Activated T-helper 17 cell treated with anti-CD3 and anti-CD28 coated beads, Interleukin-2, amount 50 U/mL, for 72 hours (primary cell): ENCODE measurements around the gene DTNB. TPM values are rescaled to one million over a fixed set of nuclear protein-coding genes. Genes with fewer than 3 reads are reported as not detected.
A peak's percentile ranks its signal among the peaks of the same experiment; 100 is the strongest.

Source experiments
- ATAC-seq: fragments of 150-1000 bp; cut with Tn5 transposase; replicated peaks from 2 replicates; pipeline ENCODE4 v1.10.0; 2021; ENCODE audit warnings: mild to moderate bottlenecking, moderate library complexity
- H3K27ac Mint-ChIP-seq: one replicate; pipeline ENCODE4 v1.8.0; 2022; ENCODE audit warnings: mixed read lengths
- H3K27me3 Mint-ChIP-seq: one replicate; pipeline ENCODE4 v1.8.0; 2022; ENCODE audit warnings: mixed read lengths
- H3K36me3 Mint-ChIP-seq: one replicate; pipeline ENCODE4 v1.8.0; 2022; ENCODE audit warnings: low read depth, mild to moderate bottlenecking, mixed read lengths
- H3K4me1 Mint-ChIP-seq: one replicate; pipeline ENCODE4 v1.8.0; 2022; ENCODE audit warnings: mixed read lengths
- H3K4me3 Mint-ChIP-seq: one replicate; pipeline ENCODE4 v1.8.0; 2022; ENCODE audit warnings: mild to moderate bottlenecking, mixed read lengths
- H3K9me3 Mint-ChIP-seq: one replicate; pipeline ENCODE4 v1.8.0; 2022; ENCODE audit warnings: mixed read lengths
- total RNA-seq, 2 donors: library from RNA; stranded (reverse); gene quantifications; one replicate each; pipeline ENCODE4 v1.2.3, GENCODE V29; 2022

Gene DTNB
- total RNA-seq, 2 donors from 2014 or later = 10.0 to 11.8 TPM

DNA sequence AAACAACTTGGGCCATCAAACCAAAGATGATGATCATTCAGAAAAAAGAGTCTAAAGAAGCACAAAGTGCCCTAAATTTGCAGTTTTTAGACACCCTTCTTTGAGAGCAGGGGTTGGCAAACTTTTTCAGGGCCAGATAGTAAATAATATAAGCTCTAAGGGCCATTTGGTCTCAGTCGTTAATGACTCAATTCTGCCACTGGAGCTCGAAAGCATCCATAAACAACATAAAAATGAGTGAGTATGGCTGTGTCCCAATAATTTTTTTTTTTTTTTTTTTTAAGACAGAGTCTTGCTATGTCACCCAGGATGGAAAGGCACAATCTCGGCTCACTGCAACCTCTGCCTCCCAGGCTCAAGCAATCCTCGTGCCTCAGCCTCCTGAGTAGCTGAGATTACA is 152.3 kb downstream of the DTNB start:
- no peaks in the 10 kb centered on the region for H3K36me3 Mint-ChIP-seq
- ATAC-seq = no peak
- no peak overlapping the region for H3K27ac Mint-ChIP-seq
- no peaks in the 10 kb centered on the region for H3K27me3 Mint-ChIP-seq
- H3K4me3 Mint-ChIP-seq = no peak overlapping the region
- peaks cover 6% of the 10 kb centered on the region for H3K4me1 Mint-ChIP-seq
- no peaks in the 10 kb centered on the region for H3K9me3 Mint-ChIP-seq

DNA sequence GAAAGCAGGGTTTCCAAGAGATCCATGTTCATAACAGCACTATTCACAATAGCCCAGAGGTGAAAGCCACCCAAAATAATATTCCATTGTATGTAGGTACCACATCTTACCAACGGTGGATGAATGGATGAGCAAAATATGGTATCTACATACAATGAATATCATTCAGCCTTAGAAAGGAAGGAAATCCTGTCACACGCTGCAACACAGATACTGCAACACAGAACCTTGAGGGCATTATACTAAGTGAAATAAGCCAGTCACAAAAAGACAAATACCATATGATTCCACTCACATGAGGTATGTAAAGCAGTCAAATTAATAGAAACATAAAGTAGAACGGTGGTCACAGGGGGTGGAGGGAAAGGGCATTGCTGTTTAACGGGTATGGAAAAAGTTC is 155.7 kb downstream of the DTNB start:
- Mint-ChIP-seq H3K4me3 (no peak overlapping the region), H3K27ac (no peak overlapping the region)

DNA sequence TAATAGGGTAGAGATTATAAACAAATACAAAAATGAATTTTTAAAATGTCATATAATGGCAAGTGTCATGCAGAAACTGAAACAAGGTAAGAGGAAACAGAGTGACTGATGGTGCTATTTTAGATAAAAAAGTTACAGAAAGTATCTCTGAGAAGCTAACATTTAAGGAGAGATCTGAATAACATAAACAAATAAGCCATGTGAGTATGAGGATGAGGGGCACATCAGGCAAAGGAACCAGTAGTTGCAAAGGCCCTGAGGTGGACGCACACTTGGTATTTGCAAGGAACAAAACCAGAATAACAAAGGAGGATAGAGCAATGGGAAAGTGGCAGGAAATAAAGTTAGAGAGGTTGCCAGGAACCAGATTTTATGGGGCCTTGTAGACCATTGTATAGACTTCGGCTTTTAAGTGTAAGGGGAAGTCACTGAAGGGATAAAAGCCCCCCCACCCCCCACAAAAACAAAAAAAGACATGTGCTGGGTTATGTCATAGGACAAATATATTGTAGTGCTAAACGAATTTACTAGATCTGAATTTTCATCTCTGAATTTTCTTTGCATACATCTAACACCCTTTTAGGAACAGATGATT is 159.2 kb downstream of the DTNB start:
- H3K4me1 Mint-ChIP-seq = no peaks in the 10 kb centered on the region

More for the DNA sequence above, 155.7 kb downstream of the DTNB start:
- H3K4me1 Mint-ChIP-seq = peaks cover 6% of the 10 kb centered on the region
- no peaks in the 10 kb centered on the region for H3K27me3 Mint-ChIP-seq
- H3K9me3 Mint-ChIP-seq = no peaks in the 10 kb centered on the region
- no peak for ATAC-seq
- no peaks in the 10 kb centered on the region for H3K36me3 Mint-ChIP-seq

DNA sequence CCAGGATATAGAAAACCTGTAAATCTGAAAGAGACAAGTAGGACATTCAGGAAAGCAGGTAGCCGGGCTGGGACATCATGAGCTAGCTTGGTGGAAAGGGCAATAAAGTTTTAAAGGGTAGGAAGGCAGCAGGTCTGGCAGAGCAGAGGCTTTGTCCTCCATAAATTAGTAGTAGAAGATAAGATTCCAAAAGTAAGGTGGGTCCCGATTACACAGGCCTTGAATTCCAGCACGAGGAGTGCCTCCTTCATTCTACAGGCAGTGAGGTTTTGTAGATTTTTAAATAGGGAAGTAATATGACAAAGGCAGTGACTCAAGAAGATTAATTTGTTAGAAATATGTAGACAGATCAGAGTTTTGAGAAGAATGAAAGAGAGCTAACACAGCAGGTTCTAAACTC is 160.7 kb downstream of the DTNB start:
- Mint-ChIP-seq H3K4me3 (no peak overlapping the region), H3K36me3 (no peaks in the 10 kb centered on the region), H3K4me1 (no peaks in the 10 kb centered on the region), H3K9me3 (no peaks in the 10 kb centered on the region), H3K27me3 (no peaks in the 10 kb centered on the region), H3K27ac (no peak overlapping the region)
- no peak for ATAC-seq

More for the DNA sequence above, 159.2 kb downstream of the DTNB start:
- H3K27me3 Mint-ChIP-seq = no peaks in the 10 kb centered on the region
- no peak overlapping the region for H3K27ac Mint-ChIP-seq
- H3K9me3 Mint-ChIP-seq = no peaks in the 10 kb centered on the region
- H3K4me3 Mint-ChIP-seq = no peak overlapping the region
- ATAC-seq = no peak
- no peaks in the 10 kb centered on the region for H3K36me3 Mint-ChIP-seq

DNA sequence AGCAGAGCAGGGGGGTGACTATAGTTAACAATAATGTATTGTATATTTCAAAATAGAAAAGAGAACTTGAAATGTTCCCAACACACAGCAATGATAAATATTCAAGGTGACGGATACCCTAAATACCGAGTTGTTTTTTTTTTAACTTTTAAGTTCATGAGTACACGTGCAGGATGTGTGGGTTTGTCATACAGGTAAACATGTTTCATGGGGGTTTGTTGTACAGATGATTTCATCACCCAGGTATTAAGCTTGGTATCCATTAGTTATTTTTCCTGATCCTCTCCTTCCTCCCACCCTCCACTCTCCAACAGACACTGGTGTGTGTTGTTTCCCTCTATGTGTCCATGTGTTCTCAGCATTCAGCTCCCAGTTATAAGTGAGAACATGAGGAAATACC is 167.2 kb downstream of the DTNB start:
- no peaks in the 10 kb centered on the region for H3K4me1 Mint-ChIP-seq
- H3K4me3 Mint-ChIP-seq = no peak overlapping the region
- no peak overlapping the region for H3K27ac Mint-ChIP-seq
- no peaks in the 10 kb centered on the region for H3K27me3 Mint-ChIP-seq
- no peaks in the 10 kb centered on the region for H3K36me3 Mint-ChIP-seq
- no peak for ATAC-seq
- H3K9me3 Mint-ChIP-seq = no peaks in the 10 kb centered on the region

DNA sequence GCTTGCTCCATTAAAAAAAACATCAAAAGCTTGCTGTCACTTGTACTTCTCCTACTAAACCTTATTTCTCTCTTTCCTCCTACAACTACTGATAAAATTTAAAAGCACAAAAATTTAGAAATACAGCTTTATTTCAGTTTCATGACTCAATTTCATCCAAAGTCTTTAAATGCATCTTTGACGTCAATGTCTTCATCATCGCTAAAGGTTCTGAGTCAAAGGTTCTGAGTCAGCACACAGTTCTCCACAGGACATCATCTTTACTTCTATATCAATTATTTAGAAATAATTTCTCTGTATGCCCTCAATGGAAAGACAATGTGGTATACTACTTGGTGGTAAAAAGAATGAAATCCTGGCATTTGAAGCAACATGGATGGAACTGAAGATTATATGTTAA is 167.8 kb downstream of the DTNB start:
- H3K4me3 Mint-ChIP-seq = no peak overlapping the region
- no peaks in the 10 kb centered on the region for H3K4me1 Mint-ChIP-seq
- H3K27ac Mint-ChIP-seq = no peak overlapping the region
- H3K27me3 Mint-ChIP-seq = no peaks in the 10 kb centered on the region
- no peaks in the 10 kb centered on the region for H3K9me3 Mint-ChIP-seq
- no peaks in the 10 kb centered on the region for H3K36me3 Mint-ChIP-seq
- ATAC-seq = no peak

DNA sequence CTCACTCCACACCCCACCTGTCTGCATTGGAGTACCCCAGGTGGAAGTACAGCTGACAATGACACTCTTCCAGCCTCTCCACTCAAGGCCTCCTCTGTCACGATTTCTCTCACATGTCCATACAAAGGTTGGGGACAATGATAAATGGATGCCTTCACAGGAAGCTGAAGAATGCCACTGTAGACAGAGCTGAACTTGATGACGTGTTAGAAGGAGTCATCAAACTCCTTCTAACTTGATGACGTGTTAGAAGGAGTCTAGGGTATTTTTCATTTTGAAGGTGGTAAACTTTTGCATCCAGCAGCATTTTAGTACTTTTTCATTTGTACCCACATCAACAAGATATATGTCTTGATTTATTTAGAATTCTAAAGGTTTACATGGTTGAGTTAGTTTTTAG is 168.2 kb downstream of the DTNB start:
- Mint-ChIP-seq H3K9me3 (no peaks in the 10 kb centered on the region), H3K4me3 (no peak overlapping the region), H3K27ac (no peak overlapping the region), H3K27me3 (no peaks in the 10 kb centered on the region), H3K36me3 (no peaks in the 10 kb centered on the region), H3K4me1 (no peaks in the 10 kb centered on the region)
- ATAC-seq = no peak

DNA sequence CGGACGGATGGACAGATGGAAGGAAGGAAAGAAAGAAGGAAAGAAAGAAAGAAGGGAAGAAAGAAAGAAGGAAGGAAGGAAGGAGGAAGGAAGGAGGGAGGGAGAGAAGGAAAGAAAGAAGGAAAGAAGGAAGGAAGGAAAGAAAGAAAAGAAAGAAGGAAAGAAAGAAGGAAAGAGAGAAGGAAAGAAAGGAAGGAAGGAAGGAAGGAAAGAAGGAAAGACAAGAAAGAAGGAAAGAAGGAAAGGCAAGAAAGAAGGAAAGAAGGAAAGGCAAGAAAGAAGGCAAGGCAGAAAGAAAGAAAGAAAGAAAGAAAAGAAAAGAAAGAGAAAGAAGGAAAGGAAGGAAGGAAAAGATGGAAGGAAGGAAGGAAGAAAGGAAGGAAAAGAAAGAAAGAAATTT is 169.1 kb downstream of the DTNB start:
- H3K27ac Mint-ChIP-seq = peak overlapping the region; percentile 3
- no peaks in the 10 kb centered on the region for H3K36me3 Mint-ChIP-seq
- ATAC-seq = no peak
- H3K9me3 Mint-ChIP-seq = no peaks in the 10 kb centered on the region
- no peak overlapping the region for H3K4me3 Mint-ChIP-seq
- H3K27me3 Mint-ChIP-seq = no peaks in the 10 kb centered on the region
- H3K4me1 Mint-ChIP-seq = no peaks in the 10 kb centered on the region

DNA sequence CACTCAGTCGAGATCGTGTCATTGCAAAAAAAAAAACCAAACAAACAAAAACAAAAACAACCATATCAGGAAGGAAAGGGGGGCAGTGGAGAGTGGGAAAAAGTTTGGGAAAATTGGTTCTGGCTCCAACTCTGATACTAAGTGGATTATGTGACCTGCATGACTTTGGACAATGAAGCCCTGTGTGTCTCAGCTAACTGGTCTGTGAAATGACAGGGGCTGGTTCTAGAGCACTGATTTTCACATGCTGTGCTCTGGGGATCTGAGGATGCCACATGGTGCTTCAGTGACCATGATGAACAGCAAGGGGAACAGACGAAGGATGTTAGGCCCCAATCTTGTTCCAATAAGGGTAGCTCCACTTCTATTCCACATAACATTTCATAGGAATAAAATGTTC is 174.2 kb downstream of the DTNB start:
- Mint-ChIP-seq H3K27me3 (no peaks in the 10 kb centered on the region), H3K4me1 (no peaks in the 10 kb centered on the region), H3K27ac (no peak overlapping the region), H3K4me3 (no peak overlapping the region), H3K36me3 (no peaks in the 10 kb centered on the region), H3K9me3 (no peaks in the 10 kb centered on the region)
- no peak for ATAC-seq

DNA sequence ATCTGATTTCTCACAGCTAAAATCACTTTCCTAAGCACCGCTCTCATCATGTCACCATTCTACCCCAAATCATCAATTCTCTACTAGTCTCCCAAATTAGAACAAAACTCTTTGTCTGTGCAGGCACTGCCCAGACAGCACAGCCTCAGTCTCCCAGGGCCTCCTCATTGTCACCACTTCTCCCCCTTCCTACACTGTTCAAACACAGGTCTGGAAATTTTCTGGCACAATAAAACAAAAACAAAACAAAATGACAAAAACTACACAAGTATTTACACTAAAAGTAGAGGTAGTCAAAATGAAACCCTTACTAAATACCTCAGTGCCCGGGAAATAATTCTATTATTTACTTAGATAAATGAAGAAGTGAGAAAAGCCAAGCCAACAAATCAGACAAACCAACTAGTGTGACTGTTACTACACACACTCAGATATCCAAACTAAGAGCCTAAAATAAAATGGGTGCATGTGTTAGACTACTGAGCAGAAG is 175.4 kb downstream of the DTNB start:
- Mint-ChIP-seq H3K36me3 (no peaks in the 10 kb centered on the region), H3K9me3 (no peaks in the 10 kb centered on the region), H3K4me1 (no peaks in the 10 kb centered on the region), H3K4me3 (no peak overlapping the region), H3K27ac (no peak overlapping the region), H3K27me3 (no peaks in the 10 kb centered on the region)
- ATAC-seq = no peak

DNA sequence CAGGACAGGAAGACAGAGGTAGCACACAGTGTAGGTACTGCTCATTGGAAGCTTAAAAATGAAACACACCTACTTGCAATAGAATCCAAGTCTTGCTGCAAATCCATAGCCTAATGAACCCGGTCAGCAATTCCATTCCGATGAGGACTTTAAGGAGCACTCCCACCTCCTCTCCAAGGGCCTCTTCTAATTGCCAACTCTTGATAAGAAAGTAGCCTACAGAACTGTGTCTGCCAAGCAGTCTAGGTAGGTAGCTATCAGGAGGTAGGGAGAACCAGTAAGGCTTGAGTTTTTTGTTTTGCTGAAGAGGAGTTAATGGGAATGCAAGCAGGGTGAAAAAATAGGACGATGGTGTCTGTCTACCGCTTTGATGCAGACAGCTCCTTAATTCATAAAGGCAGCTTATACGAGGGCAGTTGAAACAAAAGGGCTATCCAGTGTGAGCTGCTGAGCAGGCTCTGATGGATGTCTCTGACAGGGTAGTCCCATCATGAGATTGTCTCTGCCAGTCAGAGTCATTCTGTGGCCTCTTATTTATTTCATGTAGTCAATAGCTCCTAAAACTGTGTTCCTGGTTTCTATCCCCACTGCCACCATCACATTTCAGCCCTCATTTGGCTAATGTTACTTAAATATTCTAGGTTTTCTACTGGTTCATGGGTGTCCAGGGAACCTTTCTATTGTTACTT is 176.0 kb downstream of the DTNB start:
- no peaks in the 10 kb centered on the region for H3K4me1 Mint-ChIP-seq
- ATAC-seq = no peak
- no peaks in the 10 kb centered on the region for H3K27me3 Mint-ChIP-seq
- no peaks in the 10 kb centered on the region for H3K36me3 Mint-ChIP-seq
- no peaks in the 10 kb centered on the region for H3K9me3 Mint-ChIP-seq
- no peak overlapping the region for H3K4me3 Mint-ChIP-seq
- no peak overlapping the region for H3K27ac Mint-ChIP-seq

DNA sequence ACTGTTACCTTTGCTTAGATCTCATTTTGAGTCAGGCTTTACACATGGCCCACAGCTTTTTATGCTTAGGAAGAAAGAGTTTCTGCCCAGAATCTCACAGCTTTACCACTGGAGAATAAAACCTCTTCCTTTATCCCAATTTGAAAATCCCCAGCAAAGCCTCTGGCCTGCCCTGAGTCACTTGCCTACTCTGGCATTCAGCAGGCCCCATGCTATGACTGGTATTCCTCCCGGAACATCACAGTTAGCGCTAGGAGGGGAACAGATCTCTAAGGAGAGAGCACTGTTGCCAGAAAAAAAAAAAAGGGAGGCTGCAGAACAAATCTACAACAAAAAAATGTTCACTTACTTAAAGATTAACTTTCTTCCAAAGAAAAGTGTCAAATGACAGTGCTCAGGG is 178.8 kb downstream of the DTNB start:
- no peaks in the 10 kb centered on the region for H3K36me3 Mint-ChIP-seq
- ATAC-seq = no peak
- no peak overlapping the region for H3K4me3 Mint-ChIP-seq
- no peaks in the 10 kb centered on the region for H3K4me1 Mint-ChIP-seq
- H3K27me3 Mint-ChIP-seq = no peaks in the 10 kb centered on the region
- no peaks in the 10 kb centered on the region for H3K9me3 Mint-ChIP-seq
- H3K27ac Mint-ChIP-seq = no peak overlapping the region

DNA sequence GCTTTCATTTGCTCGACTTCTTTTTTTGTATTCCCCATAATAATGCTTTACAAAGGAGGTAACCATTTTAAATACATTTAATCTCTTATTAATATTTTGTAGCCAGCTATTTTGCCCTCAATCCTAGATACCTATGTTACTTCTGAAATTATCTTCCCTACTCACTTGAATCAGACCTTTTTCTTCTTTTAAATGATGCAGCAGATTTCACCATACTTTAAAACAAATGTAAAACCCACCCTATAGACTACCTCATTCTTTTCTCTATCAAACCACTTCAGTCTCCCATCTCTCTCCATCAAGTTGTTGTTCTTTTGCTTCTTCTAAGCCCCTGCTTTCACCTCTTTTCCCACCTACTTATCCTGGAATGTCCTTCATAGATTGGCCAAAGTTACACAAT is 180.2 kb downstream of the DTNB start:
- H3K27ac Mint-ChIP-seq = no peak overlapping the region

DNA sequence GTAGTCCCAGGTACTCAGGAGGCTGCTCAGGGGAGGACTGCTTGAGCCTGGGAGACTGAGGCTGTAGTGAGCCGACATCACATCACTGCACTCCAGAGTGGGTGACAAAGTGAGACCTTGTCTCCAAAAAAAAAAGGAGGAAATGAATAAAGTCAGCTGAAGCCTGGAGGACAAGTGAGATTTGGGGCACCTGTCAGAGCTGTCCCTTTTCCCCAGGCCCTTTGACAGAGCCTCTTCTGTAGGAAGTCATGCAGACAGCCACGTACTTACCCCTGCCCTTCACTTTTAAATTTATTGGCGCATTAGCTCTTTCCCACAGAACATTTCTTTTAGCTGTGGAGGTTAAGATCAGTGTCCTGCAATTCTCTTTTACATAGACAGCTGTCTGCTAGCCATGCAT is 180.7 kb downstream of the DTNB start:
- no peak overlapping the region for H3K4me3 Mint-ChIP-seq
- no peak for ATAC-seq
- H3K9me3 Mint-ChIP-seq = no peaks in the 10 kb centered on the region
- no peaks in the 10 kb centered on the region for H3K27me3 Mint-ChIP-seq
- H3K4me1 Mint-ChIP-seq = no peaks in the 10 kb centered on the region
- H3K36me3 Mint-ChIP-seq = peaks cover under 1% of the 10 kb centered on the region
- H3K27ac Mint-ChIP-seq = peak overlapping the region; percentile 5

More for the DNA sequence above, 180.2 kb downstream of the DTNB start:
- no peaks in the 10 kb centered on the region for H3K36me3 Mint-ChIP-seq
- ATAC-seq = no peak
- no peak overlapping the region for H3K4me3 Mint-ChIP-seq
- no peaks in the 10 kb centered on the region for H3K9me3 Mint-ChIP-seq
- H3K4me1 Mint-ChIP-seq = no peaks in the 10 kb centered on the region
- H3K27me3 Mint-ChIP-seq = no peaks in the 10 kb centered on the region

DNA sequence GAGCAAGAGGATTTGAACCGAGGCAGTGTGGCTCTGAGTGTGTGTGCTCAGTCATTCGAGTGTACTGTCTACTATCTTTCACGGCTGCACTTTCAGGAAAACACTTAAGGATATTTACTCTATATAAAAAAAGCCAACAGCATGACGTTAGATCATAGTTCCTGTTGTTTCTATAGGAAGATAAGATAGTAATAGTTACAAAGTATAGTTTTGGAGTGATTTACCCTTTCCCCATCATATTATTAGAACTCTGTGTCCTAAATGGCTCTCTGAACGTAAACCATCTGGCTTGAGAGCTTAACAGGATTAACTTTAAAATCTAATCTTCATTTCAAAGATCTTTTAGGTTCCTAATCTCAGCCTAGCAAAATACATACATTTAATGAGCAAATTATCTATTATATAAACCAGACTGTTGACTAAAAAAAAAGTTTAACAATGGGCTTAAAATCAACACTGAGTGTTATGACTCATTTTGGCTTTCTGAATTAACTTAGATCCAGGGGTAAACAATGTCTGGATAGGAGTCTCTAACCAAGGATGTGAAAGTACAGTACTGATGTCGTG is 181.3 kb downstream of the DTNB start:
- Mint-ChIP-seq H3K36me3 (peaks cover 6% of the 10 kb centered on the region), H3K4me1 (no peaks in the 10 kb centered on the region), H3K27me3 (no peaks in the 10 kb centered on the region), H3K27ac (peak overlapping the region; percentile 5), H3K4me3 (no peak overlapping the region), H3K9me3 (no peaks in the 10 kb centered on the region)
- peak; percentile 57 for ATAC-seq
